Right renal cortex interstitium (tissue), 3 donors: ENCODE data around the gene TCEANC. TPM values are rescaled to one million over a fixed set of nuclear protein-coding genes. Genes with fewer than 3 reads are reported as not detected.

Experiments
- DNase-seq, 3 donors: peaks; one replicate each; pipeline ENCODE4 v3.0.0-alpha.2; 2013; ENCODE audit warnings: low read depth in 3 of 3, low spot score in 2 of 3
- polyA plus RNA-seq, 3 donors: library from polyadenylated mRNA; unstranded; fragments of 120-200 nt; gene quantifications; one replicate each; pipeline ENCODE4 v1.2.1, GENCODE V29; 2013; ENCODE audit not compliant: insufficient read length in 3 of 3

TCEANC gene
- polyA plus RNA-seq, 3 donors = 6.0 to 6.5 (median 6.4) TPM

- DNase-seq = no peak
Observed at GRCh38 chrX:13690836-13691235, 37.9 kb downstream of the TCEANC start.

- no peak for DNase-seq
Observed at GRCh38 chrX:13691841-13692371, 39.0 kb downstream of the TCEANC start.

DNA sequence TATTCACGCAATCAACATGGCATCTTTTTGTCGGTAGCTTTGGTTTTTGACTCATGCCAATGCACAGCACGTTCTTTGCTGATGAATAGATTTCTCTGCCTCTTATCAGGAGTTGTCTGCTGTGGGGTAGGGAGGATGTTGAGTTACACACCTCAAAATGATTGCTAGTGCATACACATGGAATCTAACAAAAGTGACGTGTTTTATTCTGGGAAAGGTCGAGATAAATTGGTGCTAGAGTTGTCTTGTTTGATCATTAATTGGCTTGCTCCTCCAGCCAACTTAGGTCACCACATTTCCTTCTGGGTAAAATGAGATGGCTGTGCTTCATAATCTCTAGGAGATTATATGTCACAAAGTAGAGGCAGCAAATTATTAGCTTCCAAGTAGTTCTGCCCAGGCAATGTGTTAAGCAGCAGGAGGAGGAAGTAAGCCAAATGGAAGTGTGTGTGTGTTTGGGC lies 39.9 kb downstream of the TCEANC start:
- no peak for DNase-seq

DNA sequence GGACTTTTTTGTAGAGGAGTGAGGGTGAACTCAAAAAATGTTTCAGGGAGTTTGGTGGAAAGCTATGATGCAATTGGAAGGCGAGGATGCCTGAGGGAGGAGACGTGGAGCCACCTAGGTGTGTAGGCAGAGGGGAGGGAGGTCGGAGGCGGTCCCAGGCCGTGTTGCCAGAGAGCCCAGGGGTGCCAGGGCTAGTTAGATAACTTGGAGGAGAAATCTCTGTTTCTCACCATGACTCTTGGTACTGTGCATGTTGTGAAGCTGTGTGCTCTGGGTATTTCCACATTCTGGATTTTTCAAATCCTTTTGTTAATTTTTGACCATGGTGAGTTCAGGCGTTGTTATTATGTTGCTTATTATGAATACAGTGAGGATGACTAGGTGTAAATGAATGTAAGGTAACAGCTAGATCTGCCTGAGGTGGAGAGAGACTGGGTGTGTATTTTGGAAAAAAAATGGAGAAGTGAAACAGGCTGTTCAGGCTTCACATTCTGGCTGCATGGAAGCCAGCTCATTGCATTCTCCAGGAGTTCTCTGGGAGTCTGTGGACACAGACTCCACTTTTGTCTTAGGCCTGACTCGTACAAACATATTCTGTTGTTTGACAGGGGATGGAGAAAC lies 40.5 kb downstream of the TCEANC start:
- no peak for DNase-seq

- no peak for DNase-seq
Observed at GRCh38 chrX:13694359-13694758, 41.4 kb downstream of the TCEANC start.

- DNase-seq = no peak
Observed at GRCh38 chrX:13694983-13695382, 42.0 kb downstream of the TCEANC start.

GRCh38 chrX:13695601-13696115 lies 42.7 kb downstream of the TCEANC start:
- no peak for DNase-seq

DNA sequence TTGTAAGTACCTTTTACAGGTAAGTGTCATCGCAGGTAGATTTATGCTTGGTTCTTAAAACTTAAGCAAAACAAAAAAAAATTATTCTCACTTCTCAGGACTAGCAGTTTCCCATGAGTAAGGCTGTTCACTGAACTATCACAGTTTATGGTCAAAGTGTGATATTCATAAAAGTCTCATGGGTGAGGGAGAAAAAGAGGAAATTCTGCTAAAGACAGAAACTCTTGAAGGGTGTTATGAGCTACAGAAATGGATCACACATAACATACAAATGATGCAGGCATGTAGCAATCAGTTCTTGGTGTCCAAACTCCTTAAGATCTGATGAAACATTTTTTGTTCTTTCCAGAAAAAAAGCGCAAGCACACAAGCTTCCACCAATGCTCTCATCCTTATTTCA lies 44.5 kb downstream of the TCEANC start:
- no peak for DNase-seq

- DNase-seq = no peak
Observed at GRCh38 chrX:13697976-13698375, 45.0 kb downstream of the TCEANC start.

GRCh38 chrX:13698432-13698831 lies 45.5 kb downstream of the TCEANC start:
- no peak for DNase-seq

GRCh38 chrX:13699183-13699826 lies 46.4 kb downstream of the TCEANC start:
- DNase-seq = no peak

- DNase-seq = no peak
Observed at GRCh38 chrX:13700380-13700779, 47.4 kb downstream of the TCEANC start.

DNA sequence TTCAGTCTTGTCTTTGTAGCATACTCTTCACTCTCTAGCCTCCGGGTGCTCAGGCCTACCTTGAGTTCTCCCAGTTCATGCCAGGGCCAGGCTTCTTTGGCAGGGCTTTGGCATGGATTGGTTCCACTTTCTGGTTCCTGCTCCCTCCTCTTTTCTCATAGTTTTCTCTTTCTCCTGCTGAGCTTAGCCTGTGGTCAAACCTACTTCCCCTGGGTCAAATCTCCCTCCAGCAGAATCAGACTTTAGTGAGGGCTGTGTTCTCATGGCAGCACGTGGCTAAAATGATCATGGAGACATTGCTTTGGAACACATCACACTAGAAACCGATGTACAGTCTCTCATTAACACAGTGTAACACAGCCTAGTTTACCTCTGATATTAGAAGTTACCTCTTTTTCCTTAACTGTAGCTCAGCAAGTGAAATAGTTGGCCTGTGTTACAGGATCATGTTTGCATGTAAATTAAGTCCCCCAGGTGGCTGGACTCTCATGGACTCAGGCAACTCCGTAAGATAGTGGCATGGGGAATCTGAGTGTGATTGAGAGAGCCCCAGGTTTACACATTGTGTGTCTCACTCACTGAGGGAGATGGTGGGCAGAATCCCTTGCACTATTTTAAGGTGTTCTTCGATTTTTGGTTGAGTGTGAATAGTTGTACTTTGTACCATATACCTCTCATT lies 49.3 kb downstream of the TCEANC start:
- DNase-seq = no peak

GRCh38 chrX:13703135-13703534 lies 50.2 kb downstream of the TCEANC start:
- DNase-seq = no peak

DNA sequence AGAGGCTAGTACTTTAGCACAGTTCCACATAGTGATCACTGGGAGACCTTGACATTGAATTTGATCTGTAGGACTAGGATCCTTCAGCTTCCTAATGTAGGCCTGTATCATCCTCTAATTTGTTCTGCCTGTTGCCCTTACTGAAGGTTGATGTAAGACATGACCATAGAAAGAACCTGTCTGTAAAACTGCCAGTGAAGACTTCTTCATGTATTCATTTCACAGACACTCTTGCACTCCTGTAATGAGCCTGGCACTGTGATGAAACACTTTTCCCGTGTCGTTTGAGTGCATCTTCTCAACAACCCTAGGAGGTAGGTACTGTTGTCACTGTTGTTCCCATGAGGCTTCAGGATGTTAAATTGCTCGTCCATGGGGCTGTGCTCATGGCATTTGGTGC lies 50.6 kb downstream of the TCEANC start:
- no peak for DNase-seq

DNA sequence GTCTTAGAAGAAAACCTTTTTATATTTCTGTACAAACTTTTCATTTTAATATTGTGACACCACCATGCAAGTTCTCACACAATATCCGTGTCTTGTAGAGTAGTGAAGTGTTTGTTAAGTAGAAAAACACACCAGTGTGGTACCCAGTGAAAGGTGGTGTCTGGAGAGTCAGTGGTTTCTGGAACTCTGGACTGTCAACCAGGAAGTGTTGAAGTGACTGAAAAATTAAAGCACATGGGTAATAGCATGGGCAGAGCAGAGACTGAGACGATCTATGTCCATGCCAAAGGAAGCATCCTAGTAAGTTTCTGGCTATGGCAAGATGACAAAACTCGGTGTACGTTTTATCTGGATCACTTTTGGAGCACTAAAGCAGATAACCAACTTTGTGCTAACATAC lies 58.2 kb downstream of the TCEANC start:
- DNase-seq = no peak

Other genes with a start within 250 kb of the TCEANC start
- gene EGFL6, start 83.5 kb upstream of the TCEANC start, polyA plus RNA-seq = 10 to 100 TPM; 23.8 to 25.5 (median 25.2) TPM
- 10 to 100 TPM; 27.6 to 31.6 (median 28.9) TPM for gene RAB9A, start 36.0 kb downstream of the TCEANC start, polyA plus RNA-seq
- gene TRAPPC2, start 81.5 kb downstream of the TCEANC start, polyA plus RNA-seq = 10 to 100 TPM; 15.2 to 16.5 (median 16.4) TPM
- 10 to 100 TPM; 35.6 to 41.4 (median 35.8) TPM for gene OFD1, start 81.6 kb downstream of the TCEANC start, polyA plus RNA-seq
- 10 to 100 TPM; 16.8 to 24.5 (median 18.6) TPM for gene GPM6B, start 164.0 kb downstream of the TCEANC start, polyA plus RNA-seq